Astrocyte of the spinal cord (primary cell): ENCODE measurements around the gene LRIF1.
"Not testable (repeated sequence)": the region's sequence is repeated elsewhere in the genome, so short reads cannot be mapped to it uniquely, and the experiment has no call there.

ENCODE experiments used
- DNase-seq: peaks from one replicate; pipeline ENCODE4 v3.0.0; 2011; ENCODE audit warnings: low read depth, low spot score
- H3K4me3 ChIP-seq: 2 replicates; pipeline ENCODE4 v1.5.1; 2011; ENCODE audit warnings: low read depth, mild to moderate bottlenecking, low read length, moderate library complexity
- in situ Hi-C: cut with HindIII; loops from 2 replicates; pipeline ENCODE4 v1.10.0; 2017; ENCODE audit warnings: low sequenced_read_pairs
- TF ChIP-seq, protein P1 (sequence below): IDR thresholded peaks from 2 replicates; pipeline ENCODE4 v1.5.1; 2012; ENCODE audit warnings: low read depth, mild to moderate bottlenecking, low read length, inconsistent platforms

LRIF1 gene, protein sequence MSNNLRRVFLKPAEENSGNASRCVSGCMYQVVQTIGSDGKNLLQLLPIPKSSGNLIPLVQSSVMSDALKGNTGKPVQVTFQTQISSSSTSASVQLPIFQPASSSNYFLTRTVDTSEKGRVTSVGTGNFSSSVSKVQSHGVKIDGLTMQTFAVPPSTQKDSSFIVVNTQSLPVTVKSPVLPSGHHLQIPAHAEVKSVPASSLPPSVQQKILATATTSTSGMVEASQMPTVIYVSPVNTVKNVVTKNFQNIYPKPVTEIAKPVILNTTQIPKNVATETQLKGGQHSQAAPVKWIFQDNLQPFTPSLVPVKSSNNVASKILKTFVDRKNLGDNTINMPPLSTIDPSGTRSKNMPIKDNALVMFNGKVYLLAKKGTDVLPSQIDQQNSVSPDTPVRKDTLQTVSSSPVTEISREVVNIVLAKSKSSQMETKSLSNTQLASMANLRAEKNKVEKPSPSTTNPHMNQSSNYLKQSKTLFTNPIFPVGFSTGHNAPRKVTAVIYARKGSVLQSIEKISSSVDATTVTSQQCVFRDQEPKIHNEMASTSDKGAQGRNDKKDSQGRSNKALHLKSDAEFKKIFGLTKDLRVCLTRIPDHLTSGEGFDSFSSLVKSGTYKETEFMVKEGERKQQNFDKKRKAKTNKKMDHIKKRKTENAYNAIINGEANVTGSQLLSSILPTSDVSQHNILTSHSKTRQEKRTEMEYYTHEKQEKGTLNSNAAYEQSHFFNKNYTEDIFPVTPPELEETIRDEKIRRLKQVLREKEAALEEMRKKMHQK

DNA sequence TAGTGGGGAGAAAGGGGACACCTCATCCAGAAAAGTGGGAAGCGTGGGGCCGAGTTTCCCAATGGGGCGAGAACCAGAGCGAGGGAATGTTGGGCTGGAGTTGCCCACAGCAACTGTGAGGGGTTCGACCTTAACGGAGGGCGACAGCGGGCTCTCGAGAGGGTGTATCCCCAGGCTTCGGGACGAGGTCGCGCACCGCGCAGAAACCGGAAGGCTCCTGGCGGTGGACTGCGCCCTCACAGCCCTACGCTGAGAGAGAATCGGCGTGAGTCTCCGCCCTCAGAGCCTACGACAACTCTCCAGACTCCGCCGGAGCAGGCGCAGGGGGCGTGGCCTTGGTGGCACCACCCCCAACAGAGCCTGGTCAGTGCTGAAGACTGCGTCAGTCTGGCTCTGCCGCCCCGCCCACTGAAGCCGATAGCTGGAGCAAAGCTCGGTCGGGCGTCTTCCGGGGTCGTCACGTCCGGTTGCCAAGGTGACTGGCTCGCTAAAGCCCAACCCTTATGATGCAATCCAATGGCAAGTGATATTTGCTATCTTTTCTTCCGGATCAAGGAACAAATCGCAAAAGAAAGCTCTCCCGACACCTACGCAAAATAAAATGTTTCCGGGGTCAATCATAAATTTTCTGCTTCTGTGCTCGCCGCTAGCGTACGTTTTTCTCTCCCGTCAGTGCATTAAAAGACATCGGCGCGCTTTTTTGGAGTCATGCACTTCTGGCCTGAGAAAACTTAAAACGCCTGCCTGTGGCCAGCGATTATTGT lies at the start of gene LRIF1:
LRIF1 (minus strand) TSS at position 232 of the 764 bp plus-strand sequence. CDS start 234 bp downstream, outside the sequence.
- peak within 1 kb of the TSS; percentile 73 for H3K4me3 ChIP-seq
- peak; percentile 100 for DNase-seq
- TF ChIP-seq, protein P1, sequence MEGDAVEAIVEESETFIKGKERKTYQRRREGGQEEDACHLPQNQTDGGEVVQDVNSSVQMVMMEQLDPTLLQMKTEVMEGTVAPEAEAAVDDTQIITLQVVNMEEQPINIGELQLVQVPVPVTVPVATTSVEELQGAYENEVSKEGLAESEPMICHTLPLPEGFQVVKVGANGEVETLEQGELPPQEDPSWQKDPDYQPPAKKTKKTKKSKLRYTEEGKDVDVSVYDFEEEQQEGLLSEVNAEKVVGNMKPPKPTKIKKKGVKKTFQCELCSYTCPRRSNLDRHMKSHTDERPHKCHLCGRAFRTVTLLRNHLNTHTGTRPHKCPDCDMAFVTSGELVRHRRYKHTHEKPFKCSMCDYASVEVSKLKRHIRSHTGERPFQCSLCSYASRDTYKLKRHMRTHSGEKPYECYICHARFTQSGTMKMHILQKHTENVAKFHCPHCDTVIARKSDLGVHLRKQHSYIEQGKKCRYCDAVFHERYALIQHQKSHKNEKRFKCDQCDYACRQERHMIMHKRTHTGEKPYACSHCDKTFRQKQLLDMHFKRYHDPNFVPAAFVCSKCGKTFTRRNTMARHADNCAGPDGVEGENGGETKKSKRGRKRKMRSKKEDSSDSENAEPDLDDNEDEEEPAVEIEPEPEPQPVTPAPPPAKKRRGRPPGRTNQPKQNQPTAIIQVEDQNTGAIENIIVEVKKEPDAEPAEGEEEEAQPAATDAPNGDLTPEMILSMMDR = peak; percentile 49
- in situ Hi-C loops = no loop called here

DNA sequence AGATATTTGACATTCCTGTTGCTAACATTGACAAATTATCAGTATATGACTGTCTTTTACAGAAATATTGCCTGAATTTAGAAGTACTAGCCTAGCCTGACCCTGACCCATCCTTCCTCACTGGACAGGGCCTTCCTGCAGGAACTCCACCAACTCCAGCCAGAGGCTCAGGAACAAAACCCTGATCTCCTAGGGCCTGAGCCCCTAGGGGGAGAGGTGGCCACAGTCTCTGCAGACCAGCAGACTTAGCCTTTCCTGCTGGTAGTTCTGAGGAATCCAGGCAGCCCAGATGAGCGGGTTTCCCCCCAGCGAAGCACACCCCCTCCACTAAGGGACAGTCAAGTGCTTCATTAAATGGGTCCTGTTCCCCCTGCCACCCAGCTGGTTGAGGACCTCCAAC lies 44.3 kb upstream of the LRIF1 start:
- H3K4me3 ChIP-seq = no peak overlapping the region
- DNase-seq = no peak
- in situ Hi-C loops = no loop called here
- TF ChIP-seq, protein P1 = no peak

DNA sequence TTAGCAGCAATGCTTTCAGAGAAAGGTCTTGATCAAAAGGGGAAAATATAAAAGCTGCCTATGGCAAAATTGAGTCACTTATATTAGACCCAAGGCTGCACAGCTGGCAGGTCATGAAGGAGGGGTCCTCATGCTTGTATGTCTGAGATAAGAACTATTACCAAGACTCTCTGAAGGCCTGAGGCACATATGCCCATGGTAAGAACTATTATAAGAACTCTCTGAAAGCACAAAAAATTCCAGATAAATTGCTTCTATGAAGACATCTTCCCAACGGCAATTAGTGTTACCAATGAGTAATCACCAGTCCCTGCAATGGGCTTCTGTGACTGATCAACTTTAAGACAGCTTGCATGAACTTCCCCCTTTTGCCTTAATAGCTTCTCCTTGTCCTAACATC lies 42.8 kb upstream of the LRIF1 start:
- in situ Hi-C loops = no loop called here
- no peak overlapping the region for H3K4me3 ChIP-seq
- TF ChIP-seq, protein P1 = no peak
- no peak for DNase-seq

DNA sequence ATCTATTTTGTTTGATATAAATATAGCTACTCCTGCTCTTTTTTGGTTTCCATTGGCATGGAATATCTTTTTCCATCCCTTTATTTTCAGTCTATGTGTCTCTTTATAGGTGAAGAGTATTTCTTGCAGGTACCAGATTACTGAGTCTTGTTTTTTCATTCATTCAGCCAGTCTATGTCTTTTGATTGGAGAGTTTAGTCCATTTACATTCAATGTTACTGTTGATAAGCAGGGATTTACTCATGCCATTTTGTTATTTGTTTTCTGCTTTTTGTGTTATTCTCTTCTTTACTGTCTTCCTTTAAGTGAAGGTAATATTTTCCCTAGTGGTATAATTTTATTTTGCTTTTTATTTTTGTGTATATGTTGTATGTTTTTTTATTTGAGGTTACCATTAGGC lies 35.9 kb upstream of the LRIF1 start:
- in situ Hi-C loops, H3K4me3 ChIP-seq, DNase-seq: not testable (repeated sequence)

DNA sequence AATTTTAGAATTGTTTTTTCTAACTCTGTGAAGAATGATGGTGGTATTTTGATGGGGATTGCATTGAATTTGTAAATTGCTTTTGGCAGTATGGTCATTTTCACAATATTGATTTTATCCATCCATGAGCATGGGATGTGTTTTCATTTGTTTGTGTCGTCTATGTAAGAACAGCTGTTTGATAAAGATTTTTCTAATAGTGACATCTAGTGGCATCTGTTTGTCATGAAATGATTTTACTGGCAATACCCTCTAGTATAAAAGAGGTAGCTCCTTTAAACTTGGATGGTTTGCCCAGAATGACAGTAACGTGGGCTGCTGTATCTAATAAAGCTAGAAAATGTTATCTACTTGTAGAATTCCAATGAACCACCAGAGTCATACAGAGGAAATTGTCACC lies 28.6 kb upstream of the LRIF1 start:
- peak; percentile 6 for DNase-seq
- in situ Hi-C loops, H3K4me3 ChIP-seq: not testable (repeated sequence)

DNA sequence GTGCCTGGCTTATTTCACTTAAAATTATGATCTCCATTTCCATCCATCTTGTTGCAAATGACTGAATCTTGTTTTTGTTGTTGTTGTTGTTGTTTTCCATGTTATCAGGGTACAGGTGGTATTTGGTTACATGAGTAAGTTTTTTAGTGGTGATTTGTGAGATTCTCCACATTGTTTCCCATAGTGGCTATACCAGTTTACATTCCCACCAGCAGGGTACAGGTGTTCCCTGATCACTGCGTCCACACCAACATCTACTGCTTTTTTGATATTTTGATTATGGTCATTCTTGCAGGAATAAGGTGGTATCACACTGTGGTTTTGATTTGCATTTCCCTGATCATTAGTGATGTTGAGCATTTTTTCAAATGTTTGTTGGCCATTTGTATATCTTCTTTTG lies 27.6 kb upstream of the LRIF1 start:
- DNase-seq, in situ Hi-C loops, H3K4me3 ChIP-seq: not testable (repeated sequence)

DNA sequence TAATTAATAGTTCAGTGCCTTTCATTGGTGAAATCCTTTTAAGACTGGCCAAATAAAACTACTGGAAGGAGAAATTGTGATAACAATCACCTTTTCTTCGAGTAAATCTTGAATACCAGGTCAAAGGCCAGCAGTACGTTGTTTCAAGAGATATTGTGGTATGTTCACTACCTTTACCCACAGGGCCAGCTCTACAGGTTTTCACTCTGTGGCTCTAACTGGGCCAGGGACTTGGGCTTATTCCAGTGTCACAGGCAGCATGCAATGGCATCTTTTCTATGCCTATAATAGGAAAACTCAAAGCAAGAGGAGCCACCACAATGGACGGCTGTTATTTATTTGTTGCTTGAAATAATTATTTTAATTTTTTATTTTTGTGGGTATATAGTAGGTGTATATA lies 26.8 kb upstream of the LRIF1 start:
- in situ Hi-C loops = no loop called here
- no peak for DNase-seq
- no peak overlapping the region for H3K4me3 ChIP-seq
- TF ChIP-seq, protein P1 = no peak
